ENCODE results near the gene GREB1.
A peak's percentile ranks its signal among the peaks of the same experiment; 100 is the strongest.

The GREB1 gene

GRCh38 chr2:11583840-11584524, 50.1 kb downstream of the GREB1 start:
- DNase-seq (ENCODE audit: low read depth) = peak; percentile 98
- no peak overlapping the region for H3K4me3 ChIP-seq (ENCODE audit: low read depth, low read length)
- TF ChIP-seq, protein P1, sequence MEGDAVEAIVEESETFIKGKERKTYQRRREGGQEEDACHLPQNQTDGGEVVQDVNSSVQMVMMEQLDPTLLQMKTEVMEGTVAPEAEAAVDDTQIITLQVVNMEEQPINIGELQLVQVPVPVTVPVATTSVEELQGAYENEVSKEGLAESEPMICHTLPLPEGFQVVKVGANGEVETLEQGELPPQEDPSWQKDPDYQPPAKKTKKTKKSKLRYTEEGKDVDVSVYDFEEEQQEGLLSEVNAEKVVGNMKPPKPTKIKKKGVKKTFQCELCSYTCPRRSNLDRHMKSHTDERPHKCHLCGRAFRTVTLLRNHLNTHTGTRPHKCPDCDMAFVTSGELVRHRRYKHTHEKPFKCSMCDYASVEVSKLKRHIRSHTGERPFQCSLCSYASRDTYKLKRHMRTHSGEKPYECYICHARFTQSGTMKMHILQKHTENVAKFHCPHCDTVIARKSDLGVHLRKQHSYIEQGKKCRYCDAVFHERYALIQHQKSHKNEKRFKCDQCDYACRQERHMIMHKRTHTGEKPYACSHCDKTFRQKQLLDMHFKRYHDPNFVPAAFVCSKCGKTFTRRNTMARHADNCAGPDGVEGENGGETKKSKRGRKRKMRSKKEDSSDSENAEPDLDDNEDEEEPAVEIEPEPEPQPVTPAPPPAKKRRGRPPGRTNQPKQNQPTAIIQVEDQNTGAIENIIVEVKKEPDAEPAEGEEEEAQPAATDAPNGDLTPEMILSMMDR (conservative IDR thresholded peaks at IDR 0.05; ENCODE audit: low read depth, low read length) = peak; percentile 96

DNA sequence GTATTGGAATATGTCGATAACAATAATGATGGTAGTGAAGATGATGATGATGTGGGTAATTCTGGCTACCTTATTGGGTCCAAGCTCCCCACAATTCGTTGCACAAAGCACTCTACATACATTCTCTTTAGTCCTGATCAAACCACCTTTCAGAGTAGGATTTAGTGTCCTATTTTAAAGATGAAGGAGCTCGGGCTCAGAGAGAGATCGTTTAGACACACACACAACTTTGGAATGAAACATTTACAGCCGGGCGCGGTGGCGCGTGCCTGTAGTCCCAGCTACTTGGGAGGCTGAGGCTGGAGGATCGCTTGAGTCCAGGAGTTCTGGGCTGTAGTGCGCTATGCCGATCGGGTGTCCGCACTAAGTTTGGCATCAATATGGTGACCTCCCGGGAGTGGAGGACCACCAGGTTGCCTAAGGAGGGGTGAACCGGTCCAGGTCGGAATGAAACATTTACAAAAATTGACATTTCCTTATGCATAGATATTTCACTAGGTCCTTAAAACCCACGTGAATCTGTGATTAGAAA, 50.7 kb downstream of the GREB1 start:
- DNase-seq (ENCODE audit: low read depth) = no peak
- H3K4me3 ChIP-seq (ENCODE audit: low read depth, low read length) = no peak overlapping the region
- TF ChIP-seq, protein P1 (conservative IDR thresholded peaks at IDR 0.05; ENCODE audit: low read depth, low read length) = no peak

DNA sequence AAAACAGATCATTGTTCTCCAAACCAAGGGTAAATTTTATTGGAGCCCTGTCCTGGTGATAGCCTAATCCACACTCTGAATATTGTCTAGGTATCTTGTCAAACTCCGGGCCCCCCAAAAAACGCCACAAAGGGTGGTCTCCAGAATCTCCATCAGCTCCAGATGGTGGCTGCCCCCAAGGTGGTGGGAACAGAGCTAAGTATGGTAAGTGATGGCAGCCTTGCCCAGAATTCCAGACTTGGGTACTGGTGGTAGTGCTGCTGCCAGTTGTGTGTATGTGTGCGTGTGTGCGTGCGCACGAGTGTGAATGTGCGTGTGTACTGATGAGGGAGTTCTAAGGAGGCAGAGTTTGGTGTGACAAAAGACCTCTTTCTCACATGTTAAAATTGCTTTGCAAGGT, 51.2 kb downstream of the GREB1 start:
- DNase-seq (ENCODE audit: low read depth) = no peak
- H3K4me3 ChIP-seq (ENCODE audit: low read depth, low read length) = no peak overlapping the region
- TF ChIP-seq, protein P1 (conservative IDR thresholded peaks at IDR 0.05; ENCODE audit: low read depth, low read length) = no peak

DNA sequence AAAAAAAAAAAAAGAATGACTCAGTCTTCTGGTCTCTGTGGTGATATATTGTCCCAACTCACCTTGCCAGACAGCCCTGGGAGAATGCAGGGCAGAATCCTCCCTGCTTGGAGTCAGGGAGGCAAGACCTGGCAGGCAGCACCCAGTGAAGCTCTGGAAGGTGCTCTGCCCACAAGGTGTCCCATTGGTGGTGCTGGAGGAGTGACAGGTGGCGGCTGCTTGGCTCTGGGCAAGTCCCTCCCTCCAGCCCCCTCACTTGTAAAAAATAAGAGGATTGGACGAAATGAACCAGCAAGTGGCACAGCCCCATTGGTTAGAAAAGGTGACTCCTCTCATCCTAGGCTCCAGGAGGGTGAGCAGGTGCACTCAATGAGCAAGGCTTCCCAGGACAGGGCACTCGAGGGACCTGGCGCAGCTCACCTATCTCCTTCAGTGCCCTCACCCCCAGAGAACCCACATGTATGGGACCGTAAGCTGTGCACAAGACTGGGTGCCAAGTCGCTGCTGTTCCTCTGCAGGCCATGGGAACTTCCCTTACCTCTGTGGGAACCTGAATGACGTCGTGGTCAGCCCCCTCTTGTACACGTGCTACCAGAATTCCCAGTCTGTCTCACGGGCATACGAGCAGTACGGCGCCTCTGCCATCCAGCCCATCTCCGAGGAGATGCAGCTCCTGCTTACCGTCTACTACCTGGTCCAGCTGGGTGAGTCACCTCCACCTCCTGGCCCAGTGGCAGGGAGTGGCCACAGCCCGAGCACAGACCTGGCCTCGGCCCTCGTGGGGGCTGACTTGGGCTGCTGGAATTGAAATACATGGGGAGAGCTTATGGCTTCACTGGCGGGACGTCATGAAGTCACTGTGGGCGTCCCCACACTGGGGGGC, 54.6 kb downstream of the GREB1 start:
- TF ChIP-seq, protein P1 (conservative IDR thresholded peaks at IDR 0.05; ENCODE audit: low read depth, low read length) = no peak
- H3K4me3 ChIP-seq (ENCODE audit: low read depth, low read length) = no peak overlapping the region
- DNase-seq (ENCODE audit: low read depth) = no peak

DNA sequence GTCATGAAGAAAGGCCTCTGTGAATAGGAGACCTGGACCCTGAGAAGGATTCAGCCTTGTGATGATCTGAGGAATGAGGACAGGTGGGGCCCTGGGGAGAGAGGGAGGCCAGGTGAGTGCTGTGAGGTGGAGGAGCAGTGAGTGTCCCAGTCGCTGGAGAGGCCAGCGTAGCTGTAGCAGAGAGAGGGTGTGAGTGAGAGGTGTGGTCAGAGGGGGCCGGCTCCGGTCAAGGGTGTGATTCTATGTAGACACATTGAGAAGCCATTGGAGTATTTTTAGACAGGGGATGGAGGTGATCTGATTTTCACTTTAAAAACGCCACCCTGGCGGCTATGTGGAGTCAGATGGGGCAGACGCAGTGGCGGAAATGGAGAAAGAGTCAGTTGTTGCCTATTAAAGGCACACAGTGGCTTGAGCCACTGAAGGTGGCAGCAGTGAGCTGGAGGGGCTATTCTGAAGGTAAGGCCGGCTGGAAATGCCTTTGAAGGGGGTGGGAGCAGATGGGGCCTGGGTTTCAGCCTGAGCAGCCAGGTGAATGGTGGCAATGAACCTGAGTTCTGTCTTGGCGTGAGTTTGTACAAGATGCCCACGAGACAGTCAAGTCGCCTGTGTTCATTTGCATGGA, 55.6 kb downstream of the GREB1 start:
- no peak for DNase-seq (ENCODE audit: low read depth)
- no peak overlapping the region for H3K4me3 ChIP-seq (ENCODE audit: low read depth, low read length)
- TF ChIP-seq, protein P1 (conservative IDR thresholded peaks at IDR 0.05; ENCODE audit: low read depth, low read length) = peak; percentile 37

DNA sequence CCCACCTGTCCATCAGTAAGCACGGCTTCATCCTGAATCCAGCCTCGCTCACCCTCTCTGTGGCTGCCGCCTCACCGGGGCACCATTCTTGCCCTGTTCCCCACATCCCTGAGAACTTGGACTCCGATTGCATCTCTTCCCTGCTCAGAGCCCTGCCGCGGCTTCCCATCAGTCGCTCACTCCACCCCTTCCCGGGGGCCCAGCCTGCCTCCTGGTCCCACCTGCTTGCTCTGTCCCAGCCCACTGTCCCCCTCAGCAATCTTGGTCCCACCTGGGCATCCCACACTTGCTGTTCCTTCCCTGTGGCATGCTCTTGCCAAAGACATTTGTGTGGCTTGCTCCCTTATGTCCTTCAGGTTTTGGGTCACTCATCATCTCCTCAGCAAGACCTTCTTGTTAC, 56.3 kb downstream of the GREB1 start:
- no peak for DNase-seq (ENCODE audit: low read depth)
- no peak overlapping the region for H3K4me3 ChIP-seq (ENCODE audit: low read depth, low read length)
- TF ChIP-seq, protein P1 (conservative IDR thresholded peaks at IDR 0.05; ENCODE audit: low read depth, low read length) = no peak

Measured in choroid plexus epithelial cell (primary cell).